ENCODE measurements around the gene GLT8D1. TPM values are rescaled to one million over a fixed set of nuclear protein-coding genes. Genes with fewer than 3 reads are reported as not detected.
"Not testable (repeated sequence)": the region's sequence is repeated elsewhere in the genome, so short reads cannot be mapped to it uniquely, and the experiment has no call there.

Gene GLT8D1
- total RNA-seq, 5 donors from 2014 or later (not counting 1 experiment from before 2014, with no cell fraction given) = 21.0 to 47.0 (median 39.1) TPM

GRCh38 chr3:52679199-52679538 is 26.4 kb downstream of the GLT8D1 start:
- H3K4me1 ChIP-seq (ENCODE audit: control insufficient read depth in 1 of 2, extremely low read depth in 1 of 2, insufficient read depth in 2 of 2, low read length in 2 of 2) = peaks cover 4 to 10% of the 10 kb centered on the region in 2 experiments
- H3K9me3 ChIP-seq = no peaks in the 10 kb centered on the region
- Mint-ChIP-seq H3K36me3 (peaks cover 49% of the 10 kb centered on the region), H3K27me3 (no peaks in the 10 kb centered on the region), H3K4me3 (no peak overlapping the region), H3K9me3 (no peaks in the 10 kb centered on the region), H3K4me1 (peaks cover 44 to 55% (median 47%) of the 10 kb centered on the region in 3 donors), H3K27ac (no peak overlapping the region)
- no peak overlapping the region for H3K27ac ChIP-seq (ENCODE audit: low read length)
- POLR2A ChIA-PET = interaction anchor here in 1 of 2 donors (0.6 kb wide), 2 partner anchors 40 to 63 kb away, joined by 3 to 4 read pairs; no protein-coding TSS in a partner anchor
- WGBS (ENCODE audit: insufficient coverage) = no CpG with 5 or more reads among the region's 3 CpGs
- H3K27me3 ChIP-seq (replicated peaks in 1 of 2; ENCODE audit: control insufficient read depth in 2 of 2, extremely low read depth in 1 of 2, insufficient read depth in 2 of 2, low read length in 1 of 2) = no peaks in the 10 kb centered on the region
- ATAC-seq (replicated peaks in 1 of 4) (no peak), DNase-seq (no peak)
- H3K36me3 ChIP-seq (ENCODE audit: control insufficient read depth in 2 of 2, extremely low read depth in 1 of 2, insufficient read depth in 1 of 2, low read length in 1 of 2) = peaks cover 12 to 51% of the 10 kb centered on the region in 2 donors
- H3K4me3 ChIP-seq (ENCODE audit: control insufficient read depth in 1 of 2, extremely low read depth in 1 of 2, low read length in 1 of 2) = no peak overlapping the region
- CTCF ChIA-PET = interaction anchor here in 1 of 2 donors (0.6 kb wide), 1 partner anchor 263 kb away, joined by 3 read pairs; no protein-coding TSS in a partner anchor

GRCh38 chr3:52678265-52679198 is 27.1 kb downstream of the GLT8D1 start:
- Histone ChIP-seq H3K4me1 (ENCODE audit: control insufficient read depth in 1 of 2, extremely low read depth in 1 of 2, insufficient read depth in 2 of 2, low read length in 2 of 2) (peaks cover 0 to 5% of the 10 kb centered on the region in 2 experiments), H3K9me3 (no peaks in the 10 kb centered on the region), H3K36me3 (ENCODE audit: control insufficient read depth in 2 of 2, extremely low read depth in 1 of 2, insufficient read depth in 1 of 2, low read length in 1 of 2) (peaks cover 15 to 51% of the 10 kb centered on the region in 2 donors), H3K4me3 (ENCODE audit: control insufficient read depth in 1 of 2, extremely low read depth in 1 of 2, low read length in 1 of 2) (no peak overlapping the region), H3K27ac (ENCODE audit: low read length) (no peak overlapping the region), H3K27me3 (replicated peaks in 1 of 2; ENCODE audit: control insufficient read depth in 2 of 2, extremely low read depth in 1 of 2, insufficient read depth in 2 of 2, low read length in 1 of 2) (no peaks in the 10 kb centered on the region)
- WGBS (ENCODE audit: insufficient coverage) = 100% methylated on average over 1 of the region's 6 CpGs
- Mint-ChIP-seq H3K4me1 (peaks cover 38 to 51% (median 40%) of the 10 kb centered on the region in 3 donors), H3K36me3 (peaks cover 49% of the 10 kb centered on the region), H3K27ac (no peak overlapping the region), H3K9me3 (no peaks in the 10 kb centered on the region), H3K4me3 (no peak overlapping the region), H3K27me3 (no peaks in the 10 kb centered on the region)
- ChIA-PET CTCF (interaction anchor here in 1 of 2 donors (0.6 kb wide), 1 partner anchor 263 kb away, joined by 3 read pairs; no protein-coding TSS in a partner anchor), POLR2A (interaction anchor here in 1 of 2 donors (0.6 kb wide), 1 partner anchor 13 kb away, joined by 3 read pairs; no protein-coding TSS in a partner anchor)
- ATAC-seq (replicated peaks in 1 of 4) (no peak), DNase-seq (no peak)

- peaks cover 15 to 60% of the 10 kb centered on the region in 2 donors for H3K36me3 ChIP-seq (ENCODE audit: control insufficient read depth in 2 of 2, extremely low read depth in 1 of 2, insufficient read depth in 1 of 2, low read length in 1 of 2)
- H3K9me3 ChIP-seq; H3K27ac ChIP-seq (ENCODE audit: low read length); CTCF ChIA-PET; H3K4me3 Mint-ChIP-seq; H3K4me1 ChIP-seq (ENCODE audit: control insufficient read depth in 1 of 2, extremely low read depth in 1 of 2, insufficient read depth in 2 of 2, low read length in 2 of 2); ATAC-seq (replicated peaks in 1 of 4); DNase-seq; H3K9me3 Mint-ChIP-seq; H3K27ac Mint-ChIP-seq; POLR2A ChIA-PET; H3K27me3 ChIP-seq (replicated peaks in 1 of 2; ENCODE audit: control insufficient read depth in 2 of 2, extremely low read depth in 1 of 2, insufficient read depth in 2 of 2, low read length in 1 of 2); H3K4me3 ChIP-seq (ENCODE audit: control insufficient read depth in 1 of 2, extremely low read depth in 1 of 2, low read length in 1 of 2); H3K27me3 Mint-ChIP-seq: not testable (repeated sequence)
- H3K36me3 Mint-ChIP-seq = peaks cover 55% of the 10 kb centered on the region
- H3K4me1 Mint-ChIP-seq = peaks cover 35 to 50% (median 35%) of the 10 kb centered on the region in 3 donors
- WGBS (ENCODE audit: insufficient coverage) = no CpG with 5 or more reads among the region's 3 CpGs
Observed at GRCh38 chr3:52676201-52676600, 29.4 kb downstream of the GLT8D1 start.

DNA sequence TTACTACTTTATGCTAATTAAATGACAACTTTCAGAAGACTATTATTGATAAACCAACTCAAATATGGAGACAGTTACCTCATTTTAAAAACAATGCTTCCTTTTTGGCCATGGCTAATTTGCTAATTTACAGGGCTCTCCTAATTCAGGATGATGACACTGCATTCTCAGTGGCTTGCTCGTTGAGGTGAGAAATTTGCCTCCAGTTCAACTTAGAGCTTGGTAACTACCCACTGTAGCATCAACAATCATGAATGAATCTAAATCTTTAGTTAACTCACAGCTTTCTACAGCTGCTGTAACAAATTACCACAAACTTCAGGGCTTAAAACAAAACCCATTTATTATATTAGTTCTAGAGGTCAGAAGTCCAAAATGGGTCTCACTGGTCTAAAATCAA is 33.9 kb downstream of the GLT8D1 start:
- H3K27me3 ChIP-seq (replicated peaks in 1 of 2; ENCODE audit: control insufficient read depth in 2 of 2, extremely low read depth in 1 of 2, insufficient read depth in 2 of 2, low read length in 1 of 2) = no peaks in the 10 kb centered on the region
- peaks cover 17 to 51% of the 10 kb centered on the region in 2 donors for H3K36me3 ChIP-seq (ENCODE audit: control insufficient read depth in 2 of 2, extremely low read depth in 1 of 2, insufficient read depth in 1 of 2, low read length in 1 of 2)
- Mint-ChIP-seq H3K9me3 (no peaks in the 10 kb centered on the region), H3K4me1 (peaks cover 27 to 36% (median 34%) of the 10 kb centered on the region in 3 donors), H3K27ac (peak overlapping the region; percentile 67 to 80), H3K4me3 (no peak overlapping the region), H3K36me3 (peaks cover 46% of the 10 kb centered on the region), H3K27me3 (no peaks in the 10 kb centered on the region)
- no peaks in the 10 kb centered on the region for H3K9me3 ChIP-seq
- POLR2A ChIA-PET = no interaction called here
- CTCF ChIA-PET = no interaction called here
- no peak overlapping the region for H3K27ac ChIP-seq (ENCODE audit: low read length)
- no peak for ATAC-seq (replicated peaks in 1 of 4)
- H3K4me1 ChIP-seq (ENCODE audit: control insufficient read depth in 1 of 2, extremely low read depth in 1 of 2, insufficient read depth in 2 of 2, low read length in 2 of 2) = peaks cover 0 to 9% of the 10 kb centered on the region in 2 experiments
- H3K4me3 ChIP-seq (ENCODE audit: control insufficient read depth in 1 of 2, extremely low read depth in 1 of 2, low read length in 1 of 2) = no peak overlapping the region
- DNase-seq = no peak
- WGBS (ENCODE audit: insufficient coverage) = no CpG with 5 or more reads among the region's 1 CpG

DNA sequence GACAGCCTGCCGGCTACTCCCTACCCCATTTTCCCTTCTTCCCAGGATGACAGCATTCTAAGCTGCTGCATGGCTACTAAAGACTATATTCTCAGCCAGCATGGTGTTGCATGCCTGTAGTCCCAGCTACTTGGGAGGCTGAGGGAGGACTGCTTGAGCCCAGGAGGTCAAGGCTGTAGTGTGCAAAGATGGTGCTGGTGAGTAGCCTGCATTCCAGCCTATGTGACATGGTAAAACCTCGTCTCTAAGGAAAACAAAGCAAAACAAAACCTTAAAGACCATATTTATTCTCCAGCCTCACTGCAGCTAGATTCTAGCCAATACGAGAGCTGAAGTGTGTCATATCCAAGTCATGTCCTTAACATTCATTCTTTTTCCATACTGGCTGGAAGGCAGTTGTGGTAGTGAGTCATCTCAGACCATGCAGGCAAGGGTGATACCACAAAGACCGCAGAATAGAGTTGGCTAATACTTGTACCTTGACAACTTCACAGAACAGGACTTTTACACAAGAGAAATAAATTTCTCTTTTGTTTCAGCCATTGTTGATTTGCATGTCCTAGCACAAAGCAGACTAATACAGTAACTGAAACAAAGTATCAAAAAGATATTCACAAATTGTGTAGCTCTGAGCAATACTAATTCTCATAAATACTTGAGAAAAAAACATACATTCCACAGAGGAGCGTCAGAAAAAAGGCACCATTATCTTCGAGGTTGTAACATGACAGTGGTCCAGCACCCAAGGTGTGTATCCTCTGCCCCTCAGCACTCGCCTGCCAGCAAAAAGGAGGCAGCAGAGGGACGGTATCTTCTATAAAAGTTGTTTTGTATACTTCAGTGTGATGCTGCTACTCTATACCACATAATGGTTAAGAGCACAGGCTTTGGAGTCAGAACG is 34.7 kb downstream of the GLT8D1 start:
- ChIA-PET POLR2A (interaction anchor here in 1 of 2 donors (0.5 kb wide), 1 partner anchor 8 kb away, joined by 4 read pairs; no protein-coding TSS in a partner anchor), CTCF (no interaction called here)
- Mint-ChIP-seq H3K36me3 (peaks cover 39% of the 10 kb centered on the region), H3K4me1 (peaks cover 27 to 34% (median 30%) of the 10 kb centered on the region in 3 donors), H3K9me3 (no peaks in the 10 kb centered on the region), H3K4me3 (peak overlapping the region in 1 of 3 donors; percentile 42), H3K27ac (peak overlapping the region; percentile 80 to 81), H3K27me3 (no peaks in the 10 kb centered on the region)
- WGBS (ENCODE audit: insufficient coverage) = 33% methylated on average over 1 of the region's 9 CpGs
- no peaks in the 10 kb centered on the region for H3K27me3 ChIP-seq (replicated peaks in 1 of 2; ENCODE audit: control insufficient read depth in 2 of 2, extremely low read depth in 1 of 2, insufficient read depth in 2 of 2, low read length in 1 of 2)
- H3K4me1 ChIP-seq (ENCODE audit: control insufficient read depth in 1 of 2, extremely low read depth in 1 of 2, insufficient read depth in 2 of 2, low read length in 2 of 2) = peaks cover 0 to 9% of the 10 kb centered on the region in 2 experiments
- H3K4me3 ChIP-seq (ENCODE audit: control insufficient read depth in 1 of 2, extremely low read depth in 1 of 2, low read length in 1 of 2) = no peak overlapping the region
- H3K36me3 ChIP-seq (ENCODE audit: control insufficient read depth in 2 of 2, extremely low read depth in 1 of 2, insufficient read depth in 1 of 2, low read length in 1 of 2) = peaks cover 13 to 48% of the 10 kb centered on the region in 2 donors
- H3K27ac ChIP-seq (ENCODE audit: low read length) = peak overlapping the region; percentile 49
- no peaks in the 10 kb centered on the region for H3K9me3 ChIP-seq
- peak; percentile 34 to 69 (median 60) for ATAC-seq (replicated peaks in 1 of 4)
- DNase-seq = peak in 2 of 35 experiments; percentile 11 to 51

GRCh38 chr3:52663098-52663497 is 42.5 kb downstream of the GLT8D1 start:
- Histone ChIP-seq H3K27me3 (replicated peaks in 1 of 2; ENCODE audit: control insufficient read depth in 2 of 2, extremely low read depth in 1 of 2, insufficient read depth in 2 of 2, low read length in 1 of 2) (no peaks in the 10 kb centered on the region), H3K4me3 (ENCODE audit: control insufficient read depth in 1 of 2, extremely low read depth in 1 of 2, low read length in 1 of 2) (no peak overlapping the region), H3K36me3 (ENCODE audit: control insufficient read depth in 2 of 2, extremely low read depth in 1 of 2, insufficient read depth in 1 of 2, low read length in 1 of 2) (peaks cover 0 to 60% of the 10 kb centered on the region in 2 donors), H3K9me3 (no peaks in the 10 kb centered on the region), H3K27ac (ENCODE audit: low read length) (no peak overlapping the region), H3K4me1 (ENCODE audit: control insufficient read depth in 1 of 2, extremely low read depth in 1 of 2, insufficient read depth in 2 of 2, low read length in 2 of 2) (no peaks in the 10 kb centered on the region)
- no peaks in the 10 kb centered on the region for H3K27me3 Mint-ChIP-seq
- no peak for DNase-seq
- POLR2A ChIA-PET = interaction anchor here in 1 of 2 donors (0.7 kb wide), 1 partner anchor 8 kb away, joined by 4 read pairs; no protein-coding TSS in a partner anchor
- H3K36me3 Mint-ChIP-seq = peaks cover 38% of the 10 kb centered on the region
- H3K9me3 Mint-ChIP-seq = no peaks in the 10 kb centered on the region
- no peak for ATAC-seq (replicated peaks in 1 of 4)
- H3K27ac Mint-ChIP-seq = no peak overlapping the region
- 100% methylated on average over 1 of the region's 3 CpGs for WGBS (ENCODE audit: insufficient coverage)
- H3K4me3 Mint-ChIP-seq = no peak overlapping the region
- peaks cover 0 to 10% (median 3%) of the 10 kb centered on the region in 3 donors for H3K4me1 Mint-ChIP-seq
- CTCF ChIA-PET = no interaction called here
